Measurements from ENCODE around the gene ERCC5.

ERCC5 gene

DNA sequence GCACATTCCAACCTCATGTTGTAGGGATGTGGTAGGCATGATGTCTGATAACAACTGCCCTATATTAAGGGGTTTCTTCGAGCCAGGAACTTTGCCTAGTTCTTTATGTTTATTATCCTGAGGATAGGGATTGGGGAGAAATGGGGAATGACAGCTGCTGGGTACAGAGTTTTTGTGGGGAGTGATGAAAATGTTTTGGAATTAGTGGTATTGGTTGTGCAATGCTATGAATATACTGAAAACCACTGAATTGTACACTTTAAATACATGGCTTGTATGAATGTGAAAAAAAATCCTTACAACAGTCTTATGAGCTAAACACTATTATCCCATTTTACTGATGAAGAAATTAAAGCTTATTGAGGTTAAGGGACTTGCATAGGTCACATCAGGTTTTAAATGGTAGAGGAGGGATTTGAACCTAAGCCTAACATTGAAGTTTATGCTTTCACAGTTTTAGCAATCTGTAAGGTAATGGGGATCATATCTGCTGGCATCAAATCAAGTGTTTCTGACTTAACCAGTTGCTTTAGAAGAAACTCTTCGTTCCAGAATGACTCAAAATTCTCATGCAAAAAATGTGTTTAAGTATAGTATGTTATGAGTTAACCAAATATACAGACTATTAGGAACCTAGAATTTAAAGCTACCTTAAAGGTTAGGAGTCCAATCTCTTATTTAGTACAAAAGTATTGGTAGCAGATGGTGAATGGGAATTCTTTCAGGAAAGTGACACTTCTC is 61.4 kb downstream of the ERCC5 start:
- no peaks in the 10 kb centered on the region for H3K9me3 ChIP-seq
- in situ Hi-C loops (cut with MboI; ENCODE audit: low sequenced_read_pairs), result no loop called here
- no peaks in the 10 kb centered on the region for H3K4me1 ChIP-seq
- H3K36me3 ChIP-seq (replicated peaks), result no peaks in the 10 kb centered on the region
- no peak for DNase-seq (ENCODE audit: low spot score in 2 of 2)
- no peak overlapping the region for H3K4me3 ChIP-seq
- no peaks in the 10 kb centered on the region; the same call in 1 of the 2 replicates for H3K27me3 ChIP-seq (ENCODE audit: low read depth)

- Histone ChIP-seq H3K27me3 (ENCODE audit: low read depth) (no peaks in the 10 kb centered on the region; the same call in 1 of the 2 replicates), H3K4me3 (no peak overlapping the region), H3K9me3 (no peaks in the 10 kb centered on the region), H3K36me3 (replicated peaks) (no peaks in the 10 kb centered on the region), H3K4me1 (no peaks in the 10 kb centered on the region)
- no peak for DNase-seq (ENCODE audit: low spot score in 2 of 2)
- in situ Hi-C loops (cut with MboI; ENCODE audit: low sequenced_read_pairs), result no loop called here
Observed at GRCh38 chr13:102907886-102908515, 62.2 kb downstream of the ERCC5 start.

GRCh38 chr13:102909971-102910370 is 64.1 kb downstream of the ERCC5 start:
- peaks cover 5% of the 10 kb centered on the region; the same call in 1 of the 2 replicates for H3K4me1 ChIP-seq
- no peaks in the 10 kb centered on the region for H3K9me3 ChIP-seq
- no peaks in the 10 kb centered on the region; the same call in 1 of the 2 replicates for H3K27me3 ChIP-seq (ENCODE audit: low read depth)
- in situ Hi-C loops (cut with MboI; ENCODE audit: low sequenced_read_pairs), result no loop called here
- no peak for DNase-seq (ENCODE audit: low spot score in 2 of 2)
- H3K36me3 ChIP-seq (replicated peaks), result no peaks in the 10 kb centered on the region
- no peak overlapping the region for H3K4me3 ChIP-seq

DNA sequence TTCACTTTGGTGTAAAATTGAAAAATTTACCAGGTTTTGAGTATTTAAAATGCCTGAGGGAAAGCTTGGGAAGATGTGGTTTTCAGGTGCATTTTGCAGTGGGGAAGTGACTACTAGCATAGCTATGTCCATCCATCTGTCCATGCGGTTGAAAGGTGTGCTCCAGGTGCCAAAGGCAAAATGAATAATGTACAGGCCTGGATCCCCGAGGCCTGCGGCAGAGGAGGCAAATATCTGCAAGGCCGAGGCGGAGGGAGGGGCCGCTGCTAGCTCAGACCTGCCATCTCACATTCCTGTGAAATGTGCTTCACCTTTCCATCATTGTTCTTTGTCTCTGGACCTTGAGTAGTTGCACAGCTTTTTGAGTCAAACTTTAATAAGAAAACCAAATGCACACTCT is 65.5 kb downstream of the ERCC5 start:
- no peaks in the 10 kb centered on the region for H3K36me3 ChIP-seq (replicated peaks)
- H3K27me3 ChIP-seq (ENCODE audit: low read depth), result no peaks in the 10 kb centered on the region; the same call in 1 of the 2 replicates
- no peak for DNase-seq (ENCODE audit: low spot score in 2 of 2)
- peaks cover 5% of the 10 kb centered on the region; the same call in 1 of the 2 replicates for H3K4me1 ChIP-seq
- H3K4me3 ChIP-seq, result no peak overlapping the region
- H3K9me3 ChIP-seq, result no peaks in the 10 kb centered on the region
- in situ Hi-C loops (cut with MboI; ENCODE audit: low sequenced_read_pairs), result no loop called here

DNA sequence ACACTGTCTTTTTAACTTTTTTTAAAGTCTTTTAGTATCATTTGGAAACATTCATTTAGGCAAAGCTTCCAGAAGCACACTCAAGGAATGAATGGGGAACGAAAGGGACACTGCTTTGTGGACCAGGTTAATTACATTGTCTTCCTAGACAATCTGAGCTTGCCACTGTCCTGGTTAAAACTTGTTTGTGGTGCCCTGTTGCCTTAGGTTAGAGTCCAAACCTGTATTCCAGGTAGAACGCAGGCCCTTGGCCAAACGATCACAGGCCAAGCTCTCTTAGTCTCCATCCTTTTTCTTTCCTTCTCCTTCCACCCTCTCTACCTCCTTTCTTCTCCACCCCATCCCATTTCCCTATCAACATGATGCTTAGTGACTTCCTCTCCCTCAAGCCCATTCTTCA is 66.8 kb downstream of the ERCC5 start:
- Histone ChIP-seq H3K4me1 (peaks cover 5% of the 10 kb centered on the region; the same call in 1 of the 2 replicates), H3K4me3 (no peak overlapping the region), H3K36me3 (replicated peaks) (no peaks in the 10 kb centered on the region), H3K9me3 (no peaks in the 10 kb centered on the region), H3K27me3 (ENCODE audit: low read depth) (no peaks in the 10 kb centered on the region; the same call in 1 of the 2 replicates)
- no peak for DNase-seq (ENCODE audit: low spot score in 2 of 2)
- in situ Hi-C loops (cut with MboI; ENCODE audit: low sequenced_read_pairs), result no loop called here

DNA sequence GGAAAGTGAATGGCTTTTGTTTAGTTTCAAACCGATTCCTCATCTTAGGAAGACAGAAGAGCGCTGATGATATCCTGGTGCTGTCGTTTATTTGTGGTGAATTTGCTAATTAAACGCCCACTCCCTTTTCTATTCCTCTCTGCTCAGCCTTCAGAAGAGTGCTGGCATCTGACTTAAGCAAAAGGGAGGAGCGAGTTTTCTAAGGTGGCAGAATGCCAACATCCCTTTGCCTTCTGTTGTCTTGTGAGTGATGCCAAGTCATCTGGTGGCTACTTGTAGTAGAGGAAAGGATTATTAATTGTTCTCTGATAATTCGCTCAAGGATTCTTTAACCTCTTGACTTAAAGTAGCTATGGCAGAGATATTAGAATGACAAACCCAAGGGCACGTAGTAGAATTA is 68.1 kb downstream of the ERCC5 start:
- H3K9me3 ChIP-seq, result no peaks in the 10 kb centered on the region
- peaks cover 5% of the 10 kb centered on the region; the same call in 1 of the 2 replicates for H3K4me1 ChIP-seq
- no peaks in the 10 kb centered on the region for H3K36me3 ChIP-seq (replicated peaks)
- in situ Hi-C loops (cut with MboI; ENCODE audit: low sequenced_read_pairs), result no loop called here
- DNase-seq (ENCODE audit: low spot score in 2 of 2), result no peak
- no peaks in the 10 kb centered on the region; the same call in 1 of the 2 replicates for H3K27me3 ChIP-seq (ENCODE audit: low read depth)
- H3K4me3 ChIP-seq, result no peak overlapping the region

DNA sequence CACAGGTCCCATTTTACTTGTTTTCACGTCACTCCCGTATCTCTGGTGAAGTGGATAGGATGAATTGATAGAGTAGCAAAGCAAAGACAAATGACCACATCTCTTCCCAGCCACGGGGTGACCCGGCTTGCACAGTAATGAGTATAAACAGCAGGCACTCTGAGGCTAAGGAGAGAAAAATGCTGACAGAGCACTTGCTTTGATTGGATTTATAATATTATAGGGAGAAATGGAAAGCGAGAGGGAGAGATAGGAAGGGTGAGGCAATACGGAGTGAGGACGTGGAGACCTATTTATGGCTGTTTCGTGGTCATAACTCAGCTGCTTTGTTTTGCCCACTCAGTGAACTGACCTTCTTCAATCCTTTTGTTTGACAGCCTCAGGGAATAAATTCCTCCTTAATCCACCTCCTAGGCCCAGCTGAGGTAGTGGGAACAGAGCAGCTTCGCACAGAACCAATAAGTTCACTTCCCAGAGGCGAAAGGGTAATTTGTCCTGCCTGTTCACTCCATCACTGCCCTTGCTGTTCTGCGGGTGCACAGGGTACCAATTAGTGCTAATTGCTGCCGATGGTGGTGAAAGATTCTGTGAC is 68.6 kb downstream of the ERCC5 start:
- Histone ChIP-seq H3K4me3 (no peak overlapping the region), H3K4me1 (peaks cover 5% of the 10 kb centered on the region; the same call in 1 of the 2 replicates), H3K9me3 (no peaks in the 10 kb centered on the region), H3K36me3 (replicated peaks) (no peaks in the 10 kb centered on the region), H3K27me3 (ENCODE audit: low read depth) (no peaks in the 10 kb centered on the region; the same call in 1 of the 2 replicates)
- in situ Hi-C loops (cut with MboI; ENCODE audit: low sequenced_read_pairs), result no loop called here
- DNase-seq (ENCODE audit: low spot score in 2 of 2), result peak; percentile 6 to 14

DNA sequence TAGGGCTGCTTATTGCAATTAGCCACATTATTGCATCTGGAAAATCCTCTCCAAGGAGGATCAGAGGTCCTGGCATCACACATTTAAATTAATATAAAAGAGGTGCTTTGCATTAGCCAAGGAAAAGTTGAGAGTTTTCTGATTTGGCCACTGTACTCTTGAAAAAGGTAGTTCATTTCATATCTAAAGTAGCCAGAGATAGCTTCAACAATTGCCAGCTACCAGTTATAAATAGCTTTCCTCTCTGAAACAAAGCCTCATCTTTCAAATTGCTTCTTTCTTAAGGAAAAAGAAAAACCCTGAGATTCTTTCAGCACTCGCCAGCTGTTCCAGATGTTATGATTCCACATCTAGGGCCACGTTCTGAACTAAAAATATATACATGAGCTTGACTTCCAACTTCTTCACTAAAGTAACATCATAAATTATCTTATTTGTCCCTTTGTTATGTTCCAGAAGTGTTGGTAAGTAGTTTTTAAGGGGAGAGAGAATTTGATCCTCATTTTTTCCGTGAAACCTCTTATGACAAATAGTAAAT is 69.6 kb downstream of the ERCC5 start:
- no peaks in the 10 kb centered on the region for H3K36me3 ChIP-seq (replicated peaks)
- in situ Hi-C loops (cut with MboI; ENCODE audit: low sequenced_read_pairs), result no loop called here

DNA sequence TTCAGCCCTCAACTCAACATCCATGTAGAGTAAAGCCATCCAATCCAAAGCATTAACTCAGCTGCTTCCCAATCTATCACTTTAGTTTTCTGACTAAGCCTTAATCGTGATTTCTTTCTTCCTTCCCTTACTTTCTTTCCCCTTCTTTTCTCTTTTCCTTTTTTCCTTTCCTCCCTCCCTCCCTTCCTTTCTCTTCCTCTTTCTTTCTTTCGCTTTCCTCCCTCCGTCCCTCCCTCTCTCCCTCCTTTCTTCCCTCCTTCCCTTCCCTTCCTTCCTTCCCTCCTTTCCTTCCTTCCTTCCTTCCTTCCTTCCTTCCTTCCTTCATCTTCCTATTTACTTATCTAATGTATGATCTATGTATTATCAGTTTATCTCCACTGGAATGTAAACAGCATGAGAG is 71.2 kb downstream of the ERCC5 start:
- Histone ChIP-seq H3K4me3 (no peak overlapping the region), H3K27me3 (ENCODE audit: low read depth) (no peaks in the 10 kb centered on the region; the same call in 1 of the 2 replicates), H3K36me3 (replicated peaks) (no peaks in the 10 kb centered on the region), H3K9me3 (no peaks in the 10 kb centered on the region), H3K4me1 (peaks cover 5% of the 10 kb centered on the region; the same call in 1 of the 2 replicates)
- in situ Hi-C loops (cut with MboI; ENCODE audit: low sequenced_read_pairs), result no loop called here
- DNase-seq (ENCODE audit: low spot score in 2 of 2), result no peak

More for the DNA sequence above, 69.6 kb downstream of the ERCC5 start:
- no peak for DNase-seq (ENCODE audit: low spot score in 2 of 2)
- Histone ChIP-seq H3K9me3 (no peaks in the 10 kb centered on the region), H3K4me3 (no peak overlapping the region), H3K27me3 (ENCODE audit: low read depth) (no peaks in the 10 kb centered on the region; the same call in 1 of the 2 replicates), H3K4me1 (peaks cover 5% of the 10 kb centered on the region; the same call in 1 of the 2 replicates)

GRCh38 chr13:102922184-102922583 is 76.4 kb downstream of the ERCC5 start:
- Histone ChIP-seq H3K27me3 (ENCODE audit: low read depth) (peaks cover 6% of the 10 kb centered on the region; the same call in 1 of the 2 replicates), H3K9me3 (no peaks in the 10 kb centered on the region), H3K4me3 (no peak overlapping the region), H3K4me1 (no peaks in the 10 kb centered on the region), H3K36me3 (replicated peaks) (no peaks in the 10 kb centered on the region)
- DNase-seq (ENCODE audit: low spot score in 2 of 2), result no peak
- in situ Hi-C loops (cut with MboI; ENCODE audit: low sequenced_read_pairs), result no loop called here

All from HAP-1 (cell line).